Middle frontal gyrus (tissue), 1 donor: ENCODE data around the gene CTNNA3.

Experiments
- DNase-seq: peaks from one replicate; pipeline ENCODE4 v3.0.0-alpha.2; 2015; ENCODE audit warnings: low spot score; ENCODE audit errors: extremely low spot score

Gene CTNNA3

GRCh38 chr10:67127441-67127840 is 568.6 kb downstream of the CTNNA3 start:
- DNase-seq, result no peak

- no peak for DNase-seq
Observed at GRCh38 chr10:67119651-67120050, 576.3 kb downstream of the CTNNA3 start.

GRCh38 chr10:67115972-67116371 is 580.0 kb downstream of the CTNNA3 start:
- DNase-seq, result no peak

- DNase-seq, result no peak
Observed at GRCh38 chr10:67114945-67115344, 581.0 kb downstream of the CTNNA3 start.

GRCh38 chr10:67112765-67113164 is 583.2 kb downstream of the CTNNA3 start:
- no peak for DNase-seq

- no peak for DNase-seq
Observed at GRCh38 chr10:67110286-67110685, 585.7 kb downstream of the CTNNA3 start.

- DNase-seq, result no peak
Observed at GRCh38 chr10:67107670-67108069, 588.3 kb downstream of the CTNNA3 start.

GRCh38 chr10:67100951-67101350 is 595.0 kb downstream of the CTNNA3 start:
- DNase-seq, result no peak

GRCh38 chr10:67098461-67098860 is 597.5 kb downstream of the CTNNA3 start:
- DNase-seq, result no peak

- no peak for DNase-seq
Observed at GRCh38 chr10:67095531-67095930, 600.5 kb downstream of the CTNNA3 start.

GRCh38 chr10:67088036-67088435 is 608.0 kb downstream of the CTNNA3 start:
- no peak for DNase-seq

- no peak for DNase-seq
Observed at GRCh38 chr10:67087135-67087425, 608.9 kb downstream of the CTNNA3 start.

- DNase-seq, result no peak
Observed at GRCh38 chr10:67086327-67087134, 609.5 kb downstream of the CTNNA3 start.

- DNase-seq, result no peak
Observed at GRCh38 chr10:67079126-67079525, 616.9 kb downstream of the CTNNA3 start.

GRCh38 chr10:67077376-67077775 is 618.6 kb downstream of the CTNNA3 start:
- no peak for DNase-seq

GRCh38 chr10:67076144-67076543 is 619.9 kb downstream of the CTNNA3 start:
- no peak for DNase-seq

- DNase-seq, result no peak
Observed at GRCh38 chr10:67075491-67075971, 620.5 kb downstream of the CTNNA3 start.

GRCh38 chr10:67072654-67073053 is 623.3 kb downstream of the CTNNA3 start:
- no peak for DNase-seq

- no peak for DNase-seq
Observed at GRCh38 chr10:67050415-67050814, 645.6 kb downstream of the CTNNA3 start.

GRCh38 chr10:67049988-67050387 is 646.0 kb downstream of the CTNNA3 start:
- no peak for DNase-seq

- DNase-seq, result no peak
Observed at GRCh38 chr10:67046507-67046906, 649.5 kb downstream of the CTNNA3 start.

GRCh38 chr10:67045404-67045803 is 650.6 kb downstream of the CTNNA3 start:
- no peak for DNase-seq

GRCh38 chr10:67043041-67043440 is 653.0 kb downstream of the CTNNA3 start:
- DNase-seq, result no peak
